Stimulated activated effector memory CD8-positive, alpha-beta T cell treated with anti-CD3 and anti-CD28 coated beads, Interleukin-12 subunit alpha, Interleukin-12 subunit beta, amount 100 ng/mL, for 72 hours (primary cell): ENCODE data around the gene SNRPA.
"Not testable (repeated sequence)": the region's sequence is repeated elsewhere in the genome, so short reads cannot be mapped to it uniquely, and the experiment has no call there.

Source experiments
- ATAC-seq: fragments of 150-1000 bp; cut with Tn5 transposase; 2 replicates; pipeline ENCODE4 v1.10.0; 2021
- DNase-seq, 2 donors: peaks; one replicate each; pipeline ENCODE4 v3.0.0; 2021 to 2022; ENCODE audit warnings: low spot score in 2 of 2
- H3K27ac Mint-ChIP-seq: one replicate; pipeline ENCODE4 v1.8.0; 2022; ENCODE audit warnings: mild to moderate bottlenecking, mixed read lengths
- H3K36me3 Mint-ChIP-seq: one replicate; pipeline ENCODE4 v1.8.0; 2022; ENCODE audit warnings: mild to moderate bottlenecking, mixed read lengths
- H3K4me1 Mint-ChIP-seq: one replicate; pipeline ENCODE4 v1.8.0; 2022; ENCODE audit warnings: mixed read lengths
- H3K4me3 Mint-ChIP-seq: one replicate; pipeline ENCODE4 v1.8.0; 2022; ENCODE audit warnings: mild to moderate bottlenecking, mixed read lengths
- H3K9me3 Mint-ChIP-seq: one replicate; pipeline ENCODE4 v1.8.0; 2022; ENCODE audit warnings: mixed read lengths

SNRPA gene

GRCh38 chr19:40775632-40776022 is 24.6 kb downstream of the SNRPA start:
- DNase-seq (no peak), ATAC-seq (no peak)
- H3K36me3 Mint-ChIP-seq: peaks cover 33% of the 10 kb centered on the region
- no peak overlapping the region for H3K27ac Mint-ChIP-seq
- no peaks in the 10 kb centered on the region for H3K9me3 Mint-ChIP-seq
- peaks cover 43% of the 10 kb centered on the region for H3K4me1 Mint-ChIP-seq
- H3K4me3 Mint-ChIP-seq: no peak overlapping the region

GRCh38 chr19:40776364-40776763 is 25.4 kb downstream of the SNRPA start:
- peak overlapping the region; percentile 95 for H3K4me3 Mint-ChIP-seq
- peaks cover 45% of the 10 kb centered on the region for H3K4me1 Mint-ChIP-seq
- H3K9me3 Mint-ChIP-seq: no peaks in the 10 kb centered on the region
- peaks cover 41% of the 10 kb centered on the region for H3K36me3 Mint-ChIP-seq
- DNase-seq: no peak
- peak overlapping the region; percentile 95 for H3K27ac Mint-ChIP-seq
- no peak for ATAC-seq

GRCh38 chr19:40776932-40777644 is 26.1 kb downstream of the SNRPA start:
- Mint-ChIP-seq H3K9me3 (no peaks in the 10 kb centered on the region), H3K4me1 (peaks cover 50% of the 10 kb centered on the region), H3K36me3 (peaks cover 45% of the 10 kb centered on the region), H3K4me3 (peak overlapping the region; percentile 95), H3K27ac (peak overlapping the region; percentile 95)
- peak; percentile 72 to 93 for DNase-seq
- ATAC-seq: peak; percentile 82

- H3K36me3 Mint-ChIP-seq: peaks cover 48% of the 10 kb centered on the region
- no peaks in the 10 kb centered on the region for H3K9me3 Mint-ChIP-seq
- peaks cover 54% of the 10 kb centered on the region for H3K4me1 Mint-ChIP-seq
- DNase-seq (no peak), ATAC-seq (no peak)
- H3K4me3 Mint-ChIP-seq: peak overlapping the region; percentile 95
- peak overlapping the region; percentile 95 for H3K27ac Mint-ChIP-seq
These were observed 26.6 kb downstream of the SNRPA start for GRCh38 chr19:40777645-40777936.

- DNase-seq: peak; percentile 96 to 100
- H3K9me3 Mint-ChIP-seq: no peaks in the 10 kb centered on the region
- H3K4me1 Mint-ChIP-seq: peaks cover 54% of the 10 kb centered on the region
- H3K27ac Mint-ChIP-seq: peak within 1 kb of the TSS; percentile 95
- peak within 1 kb of the TSS; percentile 95 for H3K4me3 Mint-ChIP-seq
- peaks cover 54% of the 10 kb centered on the region for H3K36me3 Mint-ChIP-seq
- peak; percentile 87 for ATAC-seq
These were observed 27.1 kb downstream of the SNRPA start, which contains the start of gene RAB4B for GRCh38 chr19:40777937-40778705. RAB4B (plus strand) TSS chr19:40778247; CDS start chr19:40778376, 129 bp downstream.

DNA sequence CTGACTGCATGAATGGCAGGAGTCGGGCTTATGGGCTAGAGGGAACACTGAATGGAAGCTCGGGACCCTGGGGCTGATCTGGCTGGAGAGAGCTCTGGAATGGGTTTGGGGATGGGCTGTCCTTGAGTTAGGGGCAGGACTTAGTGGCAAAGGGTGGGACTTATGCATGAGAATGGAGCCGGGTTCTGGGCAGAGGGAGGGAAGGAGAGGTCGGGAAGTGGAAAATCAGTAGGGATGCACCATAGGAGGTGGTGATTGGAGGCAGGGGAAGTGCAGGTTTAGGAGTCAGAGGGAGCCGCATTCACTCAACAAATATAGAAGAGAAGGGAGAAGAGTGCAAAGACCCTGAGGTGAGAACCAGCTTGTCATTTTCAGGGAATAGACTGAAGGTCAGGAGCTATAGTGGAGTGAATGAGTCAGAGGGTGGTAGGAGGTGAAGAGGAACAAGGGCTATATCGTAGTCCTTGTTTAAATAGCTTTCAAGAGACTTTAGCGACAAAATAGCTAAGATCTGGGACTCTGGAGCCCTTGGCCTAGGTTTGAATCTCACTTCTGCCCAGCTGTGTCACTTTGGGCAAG is 27.8 kb downstream of the SNRPA start:
- Mint-ChIP-seq H3K9me3 (no peaks in the 10 kb centered on the region), H3K4me1 (peaks cover 54% of the 10 kb centered on the region), H3K27ac (peak overlapping the region; percentile 95), H3K36me3 (peaks cover 60% of the 10 kb centered on the region), H3K4me3 (peak overlapping the region; percentile 95)
- no peak for DNase-seq
- ATAC-seq: no peak

GRCh38 chr19:40780582-40780981 is 29.6 kb downstream of the SNRPA start:
- H3K4me1 Mint-ChIP-seq: peaks cover 58% of the 10 kb centered on the region
- DNase-seq (no peak), ATAC-seq (no peak)
- H3K27ac Mint-ChIP-seq: peak overlapping the region; percentile 95
- H3K36me3 Mint-ChIP-seq: peaks cover 64% of the 10 kb centered on the region
- no peaks in the 10 kb centered on the region for H3K9me3 Mint-ChIP-seq
- peak overlapping the region; percentile 95 for H3K4me3 Mint-ChIP-seq

DNA sequence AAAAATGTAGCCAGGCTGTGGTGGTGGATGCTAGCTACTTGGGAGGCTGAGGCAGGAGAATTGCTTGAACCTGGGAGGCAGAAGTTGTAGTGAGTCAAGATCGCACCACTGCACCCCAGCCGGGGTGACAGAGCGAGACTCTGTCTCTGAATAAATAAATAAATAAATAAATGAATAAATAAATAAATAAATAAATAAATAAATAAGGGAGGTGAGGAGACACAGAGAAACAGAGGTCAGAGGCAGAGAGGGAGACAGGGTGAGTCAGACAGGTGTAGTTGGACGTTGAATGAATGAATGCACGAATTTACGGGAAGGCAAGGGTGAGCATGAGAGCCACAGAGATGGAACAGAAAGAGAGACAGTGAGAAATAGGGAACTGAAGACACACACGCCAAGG is 30.1 kb downstream of the SNRPA start:
- Mint-ChIP-seq H3K4me1 (peaks cover 60% of the 10 kb centered on the region), H3K9me3 (no peaks in the 10 kb centered on the region), H3K4me3 (no peak overlapping the region), H3K36me3 (peaks cover 64% of the 10 kb centered on the region), H3K27ac (peak overlapping the region; percentile 95)
- no peak for DNase-seq
- no peak for ATAC-seq

- Mint-ChIP-seq H3K4me3 (no peak overlapping the region), H3K36me3 (peaks cover 61% of the 10 kb centered on the region), H3K27ac (peak overlapping the region; percentile 3), H3K9me3 (no peaks in the 10 kb centered on the region), H3K4me1 (peaks cover 47% of the 10 kb centered on the region)
- DNase-seq (no peak), ATAC-seq (no peak)
These were observed 32.7 kb downstream of the SNRPA start for GRCh38 chr19:40783711-40784110.

DNA sequence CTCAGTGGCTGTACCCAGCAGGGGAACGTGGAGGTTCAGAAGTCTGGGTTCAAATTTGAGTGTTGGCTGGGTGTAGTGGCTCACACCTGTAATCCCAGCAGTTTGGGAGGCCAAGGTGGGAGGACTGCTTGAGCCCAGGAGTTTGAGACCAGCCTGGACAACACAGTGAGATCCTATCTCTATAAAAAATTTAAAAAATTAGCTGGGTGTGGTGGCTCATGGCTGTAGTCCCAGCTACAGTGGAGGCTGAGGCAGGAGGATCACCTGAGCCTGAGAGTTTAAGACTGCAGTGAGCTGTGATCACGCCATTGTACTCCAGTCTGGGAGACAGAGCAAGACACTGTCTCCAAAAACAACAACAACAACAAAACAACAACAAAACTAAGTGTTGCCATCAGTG is 33.1 kb downstream of the SNRPA start:
- H3K9me3 Mint-ChIP-seq, DNase-seq, H3K4me3 Mint-ChIP-seq, ATAC-seq, H3K27ac Mint-ChIP-seq: not testable (repeated sequence)
- peaks cover 43% of the 10 kb centered on the region for H3K4me1 Mint-ChIP-seq
- H3K36me3 Mint-ChIP-seq: peaks cover 64% of the 10 kb centered on the region

DNA sequence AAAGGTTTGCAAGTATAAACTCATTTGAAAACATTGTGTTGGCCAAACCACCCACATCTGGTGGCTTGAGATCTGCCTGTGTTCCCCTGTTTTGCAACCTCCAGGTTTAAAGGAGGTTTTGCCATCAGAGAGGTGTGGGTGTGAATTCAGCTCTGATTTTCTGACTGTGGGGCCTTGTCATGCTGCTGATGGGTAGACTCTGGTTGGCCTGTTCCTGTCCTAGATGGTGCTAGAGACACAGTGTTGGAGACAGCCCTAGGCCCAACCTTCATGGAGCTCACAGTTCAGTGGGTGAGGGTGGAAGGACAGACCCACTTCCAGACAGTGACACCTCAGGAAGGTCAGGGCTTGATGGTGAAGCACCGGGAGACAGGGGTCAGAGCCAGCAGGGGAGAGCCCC is 34.5 kb downstream of the SNRPA start:
- Mint-ChIP-seq H3K4me3 (no peak overlapping the region), H3K9me3 (no peaks in the 10 kb centered on the region), H3K27ac (peak overlapping the region; percentile 89), H3K36me3 (peaks cover 73% of the 10 kb centered on the region), H3K4me1 (peaks cover 38% of the 10 kb centered on the region)
- peak; percentile 76 for ATAC-seq
- no peak for DNase-seq

- ATAC-seq (peak; percentile 9), DNase-seq (no peak)
- Mint-ChIP-seq H3K4me1 (peaks cover 33% of the 10 kb centered on the region), H3K27ac (peak overlapping the region; percentile 89), H3K36me3 (peaks cover 73% of the 10 kb centered on the region), H3K9me3 (no peaks in the 10 kb centered on the region), H3K4me3 (no peak overlapping the region)
These were observed 35.3 kb downstream of the SNRPA start for GRCh38 chr19:40786060-40787037.

DNA sequence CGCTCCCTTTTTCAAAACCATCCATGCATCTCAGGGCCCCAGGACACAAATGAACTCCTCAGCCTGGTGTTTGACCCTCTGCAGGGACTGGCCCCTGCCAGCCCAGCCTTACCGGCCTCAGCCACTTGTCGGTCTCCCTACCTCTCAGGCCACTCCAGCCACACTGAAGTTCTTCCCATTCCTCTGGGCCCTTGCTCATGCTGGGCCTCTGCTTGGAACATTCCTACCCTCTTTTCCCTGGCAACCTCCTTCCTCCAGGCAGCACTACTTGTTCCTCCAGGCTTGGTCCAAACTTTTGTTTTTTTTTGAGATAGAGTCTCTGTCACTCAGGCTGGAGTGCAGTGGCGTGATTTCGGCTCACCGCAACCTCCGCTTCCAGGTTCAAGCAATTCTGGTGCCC is 40.3 kb downstream of the SNRPA start:
- H3K27ac Mint-ChIP-seq: peak overlapping the region; percentile 83
- peaks cover 32% of the 10 kb centered on the region for H3K4me1 Mint-ChIP-seq
- H3K36me3 Mint-ChIP-seq: peaks cover 57% of the 10 kb centered on the region
- no peak overlapping the region for H3K4me3 Mint-ChIP-seq
- H3K9me3 Mint-ChIP-seq: no peaks in the 10 kb centered on the region
- ATAC-seq (no peak), DNase-seq (no peak)

GRCh38 chr19:40791996-40792395 is 41.0 kb downstream of the SNRPA start:
- Mint-ChIP-seq H3K4me1 (peaks cover 29% of the 10 kb centered on the region), H3K27ac (peak overlapping the region; percentile 83), H3K4me3 (peak overlapping the region; percentile 41), H3K9me3 (no peaks in the 10 kb centered on the region), H3K36me3 (peaks cover 55% of the 10 kb centered on the region)
- ATAC-seq (no peak), DNase-seq (no peak)
